CD4-positive, alpha-beta T cell treated with Interleukin-15 for 1 hour (primary cell): ENCODE results near the gene DDX24.

Experiments
- DNase-seq: peaks from one replicate; pipeline ENCODE4 v3.0.0-alpha.2; 2020

DDX24 gene

GRCh38 chr14:94080621-94081385 lies at the start of gene DDX24, which contains the start of gene IFI27L1:
TSS of gene DDX24 (minus strand) at chr14:94081202. CDS start at chr14:94079742, 1,460 bp downstream.
TSS of gene IFI27L1 (plus strand) at chr14:94081310. CDS start at chr14:94096938, 15,628 bp downstream.
- peak; percentile 97 for DNase-seq

DNA sequence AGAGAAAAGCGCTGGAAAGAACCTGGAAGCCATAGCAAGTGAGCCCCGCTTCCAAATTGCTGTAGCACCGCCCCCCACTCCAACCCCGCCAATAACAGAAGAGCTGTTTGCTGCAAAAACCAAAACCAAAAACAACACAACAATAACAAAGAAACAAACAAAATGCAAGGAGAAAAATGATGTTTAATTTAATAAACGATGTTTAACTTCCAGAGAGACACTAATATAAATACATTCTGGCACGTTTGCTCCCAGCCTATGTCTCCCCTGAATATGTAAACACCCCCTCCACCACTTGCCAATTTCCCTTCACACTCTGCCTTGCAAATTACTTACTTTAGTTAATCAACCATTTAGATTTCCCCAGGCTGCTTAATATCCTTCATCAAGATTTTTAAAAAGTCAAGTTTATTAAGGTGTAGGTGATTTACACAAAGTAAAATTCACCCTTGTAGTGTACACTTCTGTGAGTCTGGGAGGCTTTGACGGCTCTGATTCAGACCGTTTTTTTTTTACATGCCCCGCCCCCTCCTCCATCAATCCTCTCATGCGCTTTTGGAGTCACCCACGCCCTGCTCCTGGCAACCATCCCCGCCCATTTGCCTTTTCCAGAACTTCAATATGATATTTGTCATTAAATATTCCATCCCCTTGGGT lies 48.9 kb upstream of the DDX24 start:
- no peak for DNase-seq

GRCh38 chr14:94129111-94129757 lies 48.2 kb upstream of the DDX24 start, which contains the start of gene IFI27L2:
TSS of gene IFI27L2 (minus strand) at chr14:94129604. CDS start at chr14:94129564, 40 bp downstream.
- peak; percentile 65 for DNase-seq

DNA sequence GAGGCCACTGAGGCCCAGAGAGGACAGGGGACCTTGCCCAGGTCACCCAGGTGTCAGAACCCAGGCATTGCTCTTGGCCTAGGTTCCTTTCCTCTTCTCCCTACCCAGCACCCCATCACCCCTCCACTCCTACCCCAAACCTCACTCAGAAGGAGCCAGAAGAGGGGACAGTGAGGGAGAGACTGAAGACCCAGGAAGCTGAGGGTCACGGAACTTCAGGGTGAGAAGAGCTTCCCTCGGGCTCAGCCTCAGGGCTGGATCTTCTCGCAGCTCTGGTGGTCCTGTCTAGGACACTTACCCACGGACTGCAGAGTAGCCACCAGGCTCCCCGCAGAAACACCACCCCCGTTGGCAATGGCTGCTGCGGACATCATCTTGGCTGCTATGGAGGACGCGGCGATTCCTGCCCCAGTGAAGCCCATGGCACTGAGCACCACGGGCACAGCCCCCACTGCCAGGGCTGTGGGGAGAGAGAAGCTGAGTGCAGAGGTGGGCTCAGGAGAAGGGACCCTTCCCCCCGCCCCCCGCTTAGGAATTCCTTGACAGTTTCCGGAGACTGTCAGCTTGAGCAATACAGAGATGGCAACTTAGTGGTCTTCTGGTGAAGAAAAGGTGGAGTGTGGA lies 47.3 kb upstream of the DDX24 start:
- DNase-seq = no peak

DNA sequence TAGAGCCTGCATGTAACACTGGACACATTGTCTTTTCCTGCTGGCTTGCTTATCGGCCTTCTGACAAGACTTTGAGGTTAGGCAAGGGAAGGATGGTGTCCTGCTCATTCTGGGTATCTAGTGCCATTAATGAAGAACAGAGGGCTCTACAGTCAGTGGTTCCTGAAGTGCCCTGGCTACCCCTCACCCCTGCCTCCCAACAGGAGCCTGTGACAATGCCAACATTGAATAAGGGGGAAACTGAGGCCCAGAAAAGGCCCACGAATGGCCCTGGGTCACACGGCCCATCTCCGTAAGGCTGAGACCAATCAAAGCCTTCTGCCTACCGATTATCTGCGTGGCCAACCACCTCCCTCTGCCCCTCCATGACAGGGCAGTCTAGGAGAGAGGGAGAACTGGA lies 46.3 kb upstream of the DDX24 start:
- no peak for DNase-seq

- DNase-seq = no peak
Observed at GRCh38 chr14:94126800-94127199, 45.8 kb upstream of the DDX24 start.

GRCh38 chr14:94126419-94126677 lies 45.3 kb upstream of the DDX24 start:
- no peak for DNase-seq

GRCh38 chr14:94125659-94126418 lies 44.8 kb upstream of the DDX24 start:
- no peak for DNase-seq

DNA sequence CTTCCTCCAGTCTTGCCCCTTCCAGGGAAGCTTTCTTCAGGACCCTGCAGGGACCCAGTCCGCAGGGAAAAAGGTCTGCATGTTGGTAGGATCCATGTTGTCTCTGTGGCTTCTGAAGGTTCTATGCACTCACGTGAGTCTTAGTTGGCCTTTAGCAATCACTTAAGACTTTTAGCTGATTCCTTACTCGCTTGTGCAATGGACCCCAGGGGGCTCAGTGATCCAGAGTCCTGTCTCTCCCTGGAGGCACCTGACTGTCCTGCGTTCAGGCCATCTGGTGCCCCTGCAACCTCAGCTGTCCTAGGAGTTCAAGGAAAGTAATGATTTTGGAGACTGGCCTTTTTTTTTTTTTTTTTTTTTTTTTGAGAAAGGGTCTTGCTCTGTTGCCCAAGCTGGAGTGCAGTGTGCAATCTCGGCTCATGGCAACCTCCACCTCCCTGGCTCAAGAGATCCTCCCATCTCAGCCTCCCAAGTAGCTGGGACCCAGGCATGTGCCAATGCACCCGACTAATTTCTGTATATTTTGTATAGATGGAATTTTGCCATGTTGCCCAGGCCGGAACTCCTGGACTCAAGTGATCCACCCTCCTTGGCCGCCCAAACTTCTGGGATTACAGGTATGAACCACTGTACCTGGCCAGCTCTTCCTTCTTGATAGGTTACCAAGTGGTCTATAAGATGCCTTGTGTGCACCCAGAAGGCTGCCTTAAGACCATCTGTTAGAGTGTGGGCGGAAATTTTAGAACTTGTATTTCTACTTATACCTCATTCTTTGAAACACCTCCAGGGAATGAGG lies 43.8 kb upstream of the DDX24 start:
- DNase-seq = no peak

DNA sequence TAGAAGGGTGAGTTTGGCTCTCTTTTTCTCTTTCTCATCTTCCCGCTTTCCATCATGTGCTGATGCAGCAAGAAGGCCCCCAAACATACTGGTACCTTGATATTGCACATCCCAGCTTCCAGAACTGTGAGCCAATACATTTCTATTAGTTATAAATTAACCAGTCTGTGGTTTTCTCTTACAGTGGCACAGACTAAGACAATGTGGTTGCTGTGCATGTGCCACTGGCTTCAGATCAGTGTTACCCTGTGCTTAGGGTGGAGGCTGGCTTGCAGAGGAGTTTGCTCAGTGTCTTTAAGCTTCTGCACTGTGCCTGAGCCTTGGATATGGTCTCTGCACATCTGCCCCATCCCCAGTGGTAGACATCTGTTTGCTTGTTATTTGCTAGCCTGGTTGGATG lies 42.9 kb upstream of the DDX24 start:
- DNase-seq = no peak

GRCh38 chr14:94123296-94123695 lies 42.3 kb upstream of the DDX24 start:
- no peak for DNase-seq

DNA sequence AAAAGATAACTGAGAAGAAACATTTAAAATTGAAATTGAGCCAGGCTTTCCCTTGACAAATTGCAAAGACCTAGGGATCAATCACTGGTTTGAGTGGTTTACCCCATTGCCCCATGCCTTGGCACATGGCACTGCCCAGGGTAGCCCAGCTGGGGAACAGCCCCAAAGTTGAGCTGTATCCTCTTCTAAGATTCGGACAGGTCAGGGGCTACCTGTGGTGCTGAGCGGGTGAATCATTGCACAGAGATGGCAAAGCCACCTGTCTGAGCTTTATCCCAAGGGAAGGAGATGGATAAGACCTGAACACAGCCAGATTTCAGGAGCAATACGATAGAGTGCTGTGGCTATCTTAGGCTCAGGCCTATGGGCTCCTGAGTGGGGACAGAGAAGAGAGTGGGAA lies 41.4 kb upstream of the DDX24 start:
- DNase-seq = no peak

DNA sequence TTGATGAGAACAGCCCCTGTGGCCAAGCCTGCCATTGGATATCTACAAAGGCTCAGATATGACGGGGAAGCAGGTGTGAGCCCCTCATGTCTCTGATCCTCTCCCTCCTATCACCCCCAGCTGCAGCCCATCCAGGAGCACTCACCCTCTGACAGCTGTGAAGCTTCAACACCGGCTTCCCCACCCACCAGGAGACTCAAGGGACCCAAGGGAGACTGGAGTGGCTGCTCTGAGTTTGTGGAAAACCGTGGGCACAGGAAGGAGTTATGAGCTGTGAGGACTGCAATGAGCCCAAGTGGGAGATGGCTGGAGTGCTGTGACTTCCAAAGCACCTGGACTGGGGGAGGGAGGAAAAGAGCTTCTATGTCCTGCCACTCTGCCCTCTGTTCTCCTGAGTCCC lies 40.5 kb upstream of the DDX24 start:
- no peak for DNase-seq

DNA sequence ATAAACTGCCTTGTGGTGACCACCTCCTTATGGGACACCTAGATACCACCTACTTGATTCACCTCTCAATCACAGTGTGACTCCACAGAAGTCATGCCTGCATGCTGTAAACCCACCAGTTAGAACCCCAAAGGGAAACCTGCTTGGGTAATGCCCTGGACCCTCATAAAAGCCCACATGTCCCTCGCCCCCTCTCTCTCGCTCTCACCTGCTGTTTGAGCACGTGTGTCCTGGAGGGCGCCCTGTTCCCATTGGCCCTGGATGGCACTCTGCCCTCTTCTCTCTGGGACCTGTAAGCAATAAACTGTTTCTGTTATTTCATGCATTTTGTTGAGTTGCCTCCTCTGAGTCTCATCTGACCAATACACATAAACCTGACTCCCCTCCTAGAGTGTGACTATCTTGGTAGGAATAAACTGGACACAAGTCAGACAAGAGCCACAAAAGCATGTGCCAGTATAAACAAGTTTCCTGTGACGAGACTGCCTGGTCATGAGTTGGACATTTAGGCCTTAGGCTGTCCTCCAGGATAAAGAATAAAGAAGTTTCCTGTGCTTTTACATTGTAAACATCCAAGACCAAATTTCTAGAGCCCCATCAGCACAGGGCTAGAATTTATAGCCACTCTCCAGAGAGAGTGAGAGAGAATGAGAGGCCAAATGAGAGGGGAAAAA lies 39.8 kb upstream of the DDX24 start:
- no peak for DNase-seq

DNA sequence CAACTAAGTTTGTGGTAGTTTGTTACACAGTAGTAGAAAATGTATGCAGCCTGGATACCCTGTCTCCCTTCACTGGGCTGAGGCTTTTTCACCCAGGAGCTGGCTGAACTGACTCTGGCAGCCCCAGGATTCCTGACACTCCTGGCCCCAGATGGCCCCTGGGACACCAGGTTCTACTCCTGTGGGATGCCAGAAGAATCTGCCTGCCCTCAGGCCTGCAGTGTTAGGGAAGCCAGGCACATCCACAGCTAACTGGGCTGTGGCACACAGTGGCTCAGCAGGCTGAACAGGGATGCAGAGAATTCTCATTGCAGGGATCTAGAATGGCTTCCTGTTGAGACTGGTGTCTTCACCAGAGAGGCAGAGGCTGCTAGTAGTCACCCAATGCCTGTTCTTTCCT lies 38.1 kb upstream of the DDX24 start:
- DNase-seq = no peak

GRCh38 chr14:94117856-94118255 lies 36.9 kb upstream of the DDX24 start:
- DNase-seq = no peak

DNA sequence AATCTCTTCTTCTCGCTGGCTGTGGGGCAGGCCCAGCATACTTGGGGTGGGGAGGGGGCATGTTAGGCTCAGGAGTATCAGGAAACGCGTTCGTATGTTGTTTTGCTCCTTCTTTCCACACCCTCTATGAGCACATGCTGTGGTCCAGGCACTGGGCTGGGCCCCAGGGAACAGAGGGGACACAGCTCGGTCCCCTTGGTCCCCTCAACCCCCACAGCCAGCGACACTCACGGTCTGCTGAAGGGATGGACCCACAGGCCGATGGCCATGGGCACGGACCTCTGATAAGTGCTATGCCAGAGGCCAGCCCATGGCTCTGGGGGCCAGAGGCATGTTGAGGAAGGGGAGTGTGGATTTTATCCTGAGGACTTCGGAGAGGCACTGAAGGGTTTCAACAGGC lies 35.7 kb upstream of the DDX24 start:
- no peak for DNase-seq

DNA sequence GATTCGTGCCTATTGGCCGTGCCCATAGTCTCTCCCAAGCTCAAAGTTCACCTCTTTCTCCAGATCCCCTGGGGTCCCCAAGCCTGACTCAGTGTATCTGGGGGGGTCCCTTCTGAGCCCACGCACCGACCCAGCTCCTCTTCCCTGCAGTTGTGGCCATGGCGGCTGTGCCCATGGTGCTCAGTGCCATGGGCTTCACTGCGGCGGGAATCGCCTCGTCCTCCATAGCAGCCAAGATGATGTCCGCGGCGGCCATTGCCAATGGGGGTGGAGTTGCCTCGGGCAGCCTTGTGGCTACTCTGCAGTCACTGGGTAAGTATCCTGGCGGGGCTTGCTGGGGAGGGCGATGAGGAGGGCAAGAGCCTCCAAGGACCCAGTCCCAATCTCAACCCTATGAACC lies 34.6 kb upstream of the DDX24 start:
- no peak for DNase-seq

- DNase-seq = no peak
Observed at GRCh38 chr14:94115058-94115591, 34.1 kb upstream of the DDX24 start.

DNA sequence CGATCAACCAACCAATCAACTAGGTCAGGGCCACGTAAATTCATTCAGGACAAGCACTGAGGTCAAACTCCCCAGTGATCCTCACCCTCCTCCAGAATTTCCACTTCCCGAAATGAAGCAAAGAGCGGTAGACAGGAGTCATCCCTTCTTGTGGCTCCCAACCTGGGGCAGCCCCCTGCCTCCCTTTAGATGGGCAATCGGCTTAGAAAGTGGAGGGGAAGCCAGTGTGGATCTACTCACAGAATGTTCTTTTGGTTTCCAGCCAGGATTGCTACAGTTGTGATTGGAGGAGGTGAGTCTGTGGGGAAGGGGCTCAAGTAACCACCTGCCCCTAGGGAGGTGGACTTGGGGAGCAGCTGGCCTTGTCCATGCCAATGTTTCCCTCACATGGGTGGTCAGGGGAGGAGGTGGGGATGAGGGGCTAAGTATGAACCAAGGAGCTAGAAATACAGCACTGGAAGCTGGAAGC lies 33.6 kb upstream of the DDX24 start:
- DNase-seq = no peak
